B cell (primary cell): ENCODE results near the gene RIBC2. TPM values are rescaled to one million over a fixed set of nuclear protein-coding genes. Genes with fewer than 3 reads are reported as not detected.

Source experiments
- ATAC-seq: fragments of 200-7000 bp; cut with Tn5 transposase; one replicate; pipeline ENCODE4 v1.10.0; 2021; ENCODE audit warnings: low read depth, mild to moderate bottlenecking, moderate number of reproducible peaks, moderate library complexity
- CTCF ChIA-PET: fragments of 350-600 bp; sonication (Branson Sonifier 250); formaldehyde crosslinking; loops from one replicate; lab custom pipeline; 2021; ENCODE audit warnings: antibody characterized with exemption, inconsistent platforms; lab: Charles Lee
- POLR2A ChIA-PET: fragments of 350-600 bp; sonication (Branson Sonifier 250); formaldehyde crosslinking; loops from one replicate; lab custom pipeline; 2021; ENCODE audit warnings: antibody characterized with exemption; lab: Charles Lee
- DNase-seq: peaks from one replicate; pipeline ENCODE4 v3.0.0; 2013
- H2AFZ ChIP-seq: 2 replicates; pipeline ENCODE4 v1.6.1; 2012; ENCODE audit warnings: mild to moderate bottlenecking, low read depth, low read length; ENCODE audit not compliant: insufficient read depth, poor library complexity, severe bottlenecking
- H3K27ac ChIP-seq, 2 donors: 1 replicate in 1 of 2; 2 replicates in 1 of 2; pipeline ENCODE4 v1.5.1; 2012 to 2013; ENCODE audit warnings: low read length in 2 of 2, mild to moderate bottlenecking in 2 of 2, moderate library complexity in 1 of 2
- H3K27me3 ChIP-seq, 4 experiments: fragments of 200-600 bp in 1 of 4; sonication (generic) in 1 of 4; replicated peaks in 1 of 4; 1 replicate in 2 of 4; 2 replicates in 2 of 4; pipeline versions ENCODE4 v1.6.1 to v1.7.0; 2013 to 2016; ENCODE audit warnings: low read length in 3 of 4, mild to moderate bottlenecking in 2 of 4, mixed read lengths in 1 of 4, moderate library complexity in 1 of 4; ENCODE audit not compliant: insufficient read depth in 4 of 4, control insufficient read depth in 3 of 4; ENCODE audit errors: control extremely low read depth in 1 of 4
- H3K36me3 ChIP-seq, 2 experiments: replicated peaks in 1 of 2; 1 replicate in 1 of 2; 2 replicates in 1 of 2; pipeline versions ENCODE4 v1.6.1 to v1.7.1; 2013; ENCODE audit warnings: low read length in 1 of 2; ENCODE audit not compliant: insufficient read depth in 2 of 2, control insufficient read depth in 1 of 2; ENCODE audit errors: control extremely low read depth in 1 of 2, extremely low read depth in 1 of 2
- H3K4me1 ChIP-seq, 2 donors: fragments of 200-600 bp in 1 of 2; sonication (generic) in 1 of 2; 1 replicate in 1 of 2; 2 replicates in 1 of 2; pipeline versions ENCODE4 v1.5.1 to v1.6.1; 2013 to 2017; ENCODE audit warnings: low read length in 2 of 2; ENCODE audit not compliant: control insufficient read depth in 2 of 2, insufficient read depth in 2 of 2
- H3K4me2 ChIP-seq: replicated peaks from 2 replicates; pipeline ENCODE3; 2012; ENCODE audit warnings: mild to moderate bottlenecking, low read depth, low read length; ENCODE audit not compliant: poor library complexity, severe bottlenecking
- H3K4me3 ChIP-seq, 5 experiments: fragments of 200-600 bp in 1 of 5; sonication (generic) in 1 of 5; 1 replicate in 3 of 5; 2 replicates in 2 of 5; pipeline versions ENCODE4 v1.5.1 to v1.7.0; 2011 to 2016; ENCODE audit warnings: low read length in 4 of 5, mild to moderate bottlenecking in 4 of 5, low read depth in 2 of 5, control low read depth in 1 of 5, moderate library complexity in 1 of 5; ENCODE audit not compliant: insufficient read depth in 1 of 5; ENCODE audit errors: control extremely low read depth in 1 of 5, extremely low read depth in 1 of 5
- H3K79me2 ChIP-seq: fragments of 200-600 bp; sonication (generic); one replicate; pipeline ENCODE4 v1.6.0; 2016; ENCODE audit warnings: low read length; ENCODE audit not compliant: control insufficient read depth, insufficient read depth
- H3K9ac ChIP-seq: fragments of 200-600 bp; sonication (generic); 2 replicates; pipeline ENCODE4 v1.6.1; 2017; ENCODE audit warnings: mild to moderate bottlenecking, low read length, moderate library complexity
- H3K9me3 ChIP-seq, 3 donors: one replicate each; pipeline versions ENCODE4 v1.6.1 to v1.7.1; 2013; ENCODE audit warnings: low read length in 2 of 3; ENCODE audit not compliant: control insufficient read depth in 2 of 3, insufficient read depth in 1 of 3; ENCODE audit errors: control extremely low read depth in 1 of 3
- H4K20me1 ChIP-seq: 2 replicates; pipeline ENCODE4 v1.6.0; 2012; ENCODE audit warnings: mild to moderate bottlenecking, low read length; ENCODE audit not compliant: insufficient read depth, control insufficient read depth, poor library complexity, severe bottlenecking
- H3K27ac Mint-ChIP-seq: one replicate; pipeline ENCODE4 v1.8.0; 2021; ENCODE audit warnings: mixed read lengths
- H3K27me3 Mint-ChIP-seq: one replicate; pipeline ENCODE4 v1.8.0; 2021; ENCODE audit warnings: mixed read lengths
- H3K4me1 Mint-ChIP-seq: one replicate; pipeline ENCODE4 v1.8.0; 2021; ENCODE audit warnings: mixed read lengths
- H3K4me3 Mint-ChIP-seq: one replicate; pipeline ENCODE4 v1.8.0; 2021; ENCODE audit warnings: mixed read lengths
- H3K9me3 Mint-ChIP-seq: one replicate; pipeline ENCODE4 v1.8.0; 2022; ENCODE audit warnings: mixed read lengths; ENCODE audit not compliant: insufficient read depth
- CTCF ChIP-seq: fragments of 200-600 bp; IDR thresholded peaks from one replicate; pipeline ENCODE4 v1.8.0; 2022; ENCODE audit warnings: antibody characterized with exemption, mild to moderate bottlenecking
- EZH2 ChIP-seq: IDR thresholded peaks from 2 replicates; pipeline ENCODE4 v1.6.1; 2012; ENCODE audit warnings: borderline replicate concordance, low read depth, mild to moderate bottlenecking, moderate library complexity, low read length; ENCODE audit not compliant: insufficient read depth, poor library complexity, severe bottlenecking
- WGBS: methylation state at CpG from one replicate; pipeline ENCODE4 v1.1.5; 2013; ENCODE audit warnings: missing lambda C conversion rate; ENCODE audit not compliant: insufficient coverage; 5-methylcytosine and 5-hydroxymethylcytosine counted together
- intact Hi-C: fragments of 100-400 bp; cut with micrococcal nuclease; formaldehyde crosslinking; loops from one replicate; pipeline ENCODE4 v1.10.0; 2022
- polyA plus RNA-seq: library from polyadenylated mRNA; depleted of rRNA; stranded (reverse); fragments of >200 nt; gene quantifications from 2 replicates; pipeline ENCODE4 v1.2.3, GENCODE V29; 2012
- total RNA-seq, 2 donors: library from RNA; stranded (reverse); fragments of 120-200 nt in 1 of 2; gene quantifications; 1 replicate in 1 of 2; 2 replicates in 1 of 2; pipeline versions ENCODE4 v1.2.3 to v1.2.4, GENCODE V29; 2013 to 2022

The RIBC2 gene
- total and polyA plus RNA-seq, 2 donors (not counting 1 experiment from before 2014, with no cell fraction given): not detected

- ATAC-seq (no peak), DNase-seq (no peak)
- Histone ChIP-seq H3K27ac (no peak overlapping the region), H3K9me3 (peaks cover 0 to 5% (median 1%) of the 10 kb centered on the region in 3 donors), H3K9ac (no peak overlapping the region), H3K36me3 (no peaks in the 10 kb centered on the region), H3K4me1 (no peaks in the 10 kb centered on the region), H3K4me2 (no peak overlapping the region), H4K20me1 (no peaks in the 10 kb centered on the region), H3K79me2 (no peaks in the 10 kb centered on the region), H2AFZ (no peak overlapping the region), H3K4me3 (no peak overlapping the region), H3K27me3 (peaks cover 0 to 4% (median 0%) of the 10 kb centered on the region in 4 experiments)
- intact Hi-C loops: no loop called here
- 93% methylated on average over 13 of the region's 15 CpGs for WGBS
- Mint-ChIP-seq H3K27ac (no peak overlapping the region), H3K27me3 (peaks cover 33% of the 10 kb centered on the region), H3K4me3 (no peak overlapping the region), H3K9me3 (peaks cover 2% of the 10 kb centered on the region), H3K4me1 (no peaks in the 10 kb centered on the region)
- TF ChIP-seq CTCF (no peak), EZH2 (no peak)
- ChIA-PET CTCF (no interaction called here), POLR2A (no interaction called here)
Measured at GRCh38 chr22:45475851-45476514, 62.5 kb downstream of the RIBC2 start.

- Mint-ChIP-seq H3K27me3 (peaks cover 33% of the 10 kb centered on the region), H3K27ac (no peak overlapping the region), H3K9me3 (peaks cover 2% of the 10 kb centered on the region), H3K4me3 (no peak overlapping the region), H3K4me1 (no peaks in the 10 kb centered on the region)
- H3K27ac ChIP-seq: no peak overlapping the region
- H3K4me2 ChIP-seq: no peak overlapping the region
- ChIA-PET POLR2A (no interaction called here), CTCF (no interaction called here)
- no peaks in the 10 kb centered on the region for H3K79me2 ChIP-seq
- 79% methylated on average over 4 of the region's 6 CpGs for WGBS
- no peak for TF ChIP-seq EZH2
- TF ChIP-seq CTCF: no peak
- H3K9me3 ChIP-seq: peaks cover 0 to 6% (median 3%) of the 10 kb centered on the region in 3 donors
- peaks cover 0 to 4% (median 0%) of the 10 kb centered on the region in 4 experiments for H3K27me3 ChIP-seq
- DNase-seq: no peak
- ATAC-seq: no peak
- H2AFZ ChIP-seq: no peak overlapping the region
- H3K9ac ChIP-seq: no peak overlapping the region
- no peaks in the 10 kb centered on the region for H4K20me1 ChIP-seq
- H3K36me3 ChIP-seq: no peaks in the 10 kb centered on the region
- no peaks in the 10 kb centered on the region for H3K4me1 ChIP-seq
- intact Hi-C loops: no loop called here
- H3K4me3 ChIP-seq: no peak overlapping the region
Measured at GRCh38 chr22:45476814-45477213, 63.3 kb downstream of the RIBC2 start.
